Left ventricle myocardium inferior (tissue), 1 donor: Measurements from ENCODE around the gene ADD2. TPM values are rescaled to one million over a fixed set of nuclear protein-coding genes. Genes with fewer than 3 reads are reported as not detected.

Experiments
- DNase-seq: peaks from one replicate; pipeline ENCODE4 v3.0.0-alpha.2; 2020
- H3K27ac ChIP-seq: fragments of 200-600 bp; replicated peaks from 2 replicates; pipeline ENCODE4 v1.8.0; 2021
- H3K27me3 ChIP-seq: fragments of 200-600 bp; 2 replicates; pipeline ENCODE4 v1.8.0; 2021; ENCODE audit warnings: low read depth
- H3K36me3 ChIP-seq: fragments of 200-600 bp; 2 replicates; pipeline ENCODE4 v1.8.0; 2021
- H3K4me1 ChIP-seq: fragments of 200-600 bp; 2 replicates; pipeline ENCODE4 v1.8.0; 2021
- H3K4me3 ChIP-seq: fragments of 200-600 bp; 2 replicates; pipeline ENCODE4 v1.8.0; 2021; ENCODE audit warnings: mild to moderate bottlenecking, moderate library complexity
- H3K9me3 ChIP-seq: fragments of 200-600 bp; replicated peaks from 2 replicates; pipeline ENCODE4 v1.8.0; 2021
- CTCF ChIP-seq: fragments of 200-600 bp; IDR thresholded peaks from 2 replicates; pipeline ENCODE4 v1.8.0; 2021; ENCODE audit warnings: antibody characterized with exemption, mild to moderate bottlenecking, borderline replicate concordance
- intact Hi-C: fragments of 100-400 bp; cut with micrococcal nuclease; formaldehyde crosslinking; loops from one replicate; pipeline ENCODE4 v1.11.0; 2022
- total RNA-seq: library from RNA; stranded (reverse); fragmentation: NEBNext Ultra II Directional; extraction: Animal tissue kit (Norgen Biotek cat#: 25700); gene quantifications from one replicate; pipeline ENCODE4 v1.2.1, GENCODE V29; 2021
- donor health status: DM: no; HTN: yes; CAD: no; lungs with severe emphysema.

ADD2 gene
- total RNA-seq, 1 donor from 2014 or later, result 2.7 TPM

GRCh38 chr2:70715071-70715985 lies 52.7 kb downstream of the ADD2 start:
- no peaks in the 10 kb centered on the region for H3K9me3 ChIP-seq
- intact Hi-C loops, result no loop called here
- H3K36me3 ChIP-seq, result no peaks in the 10 kb centered on the region
- TF ChIP-seq CTCF, result no peak
- no peaks in the 10 kb centered on the region for H3K27me3 ChIP-seq
- H3K27ac ChIP-seq, result no peak overlapping the region
- no peaks in the 10 kb centered on the region for H3K4me1 ChIP-seq
- H3K4me3 ChIP-seq, result no peak overlapping the region
- DNase-seq, result no peak

- DNase-seq, result no peak
- H3K4me1 ChIP-seq, result no peaks in the 10 kb centered on the region
Observed at GRCh38 chr2:70714141-70714905, 53.7 kb downstream of the ADD2 start.

GRCh38 chr2:70712916-70713315 lies 55.1 kb downstream of the ADD2 start:
- no peaks in the 10 kb centered on the region for H3K36me3 ChIP-seq
- no peak for TF ChIP-seq CTCF
- no peak overlapping the region for H3K27ac ChIP-seq
- H3K4me1 ChIP-seq, result no peaks in the 10 kb centered on the region
- H3K4me3 ChIP-seq, result no peak overlapping the region
- intact Hi-C loops, result no loop called here
- DNase-seq, result no peak
- H3K27me3 ChIP-seq, result no peaks in the 10 kb centered on the region
- no peaks in the 10 kb centered on the region for H3K9me3 ChIP-seq

More at GRCh38 chr2:70714141-70714905, 53.7 kb downstream of the ADD2 start:
- H3K27me3 ChIP-seq, result no peaks in the 10 kb centered on the region
- H3K36me3 ChIP-seq, result no peaks in the 10 kb centered on the region
- no peak overlapping the region for H3K27ac ChIP-seq
- intact Hi-C loops, result no loop called here
- H3K4me3 ChIP-seq, result no peak overlapping the region
- no peaks in the 10 kb centered on the region for H3K9me3 ChIP-seq
- no peak for TF ChIP-seq CTCF

- Histone ChIP-seq H3K36me3 (no peaks in the 10 kb centered on the region), H3K4me1 (no peaks in the 10 kb centered on the region), H3K27ac (no peak overlapping the region), H3K27me3 (no peaks in the 10 kb centered on the region), H3K4me3 (no peak overlapping the region), H3K9me3 (no peaks in the 10 kb centered on the region)
- TF ChIP-seq CTCF, result no peak
- intact Hi-C loops, result no loop called here
- DNase-seq, result no peak
Observed at GRCh38 chr2:70711191-70711590, 56.8 kb downstream of the ADD2 start.

- no peak for TF ChIP-seq CTCF
- no peaks in the 10 kb centered on the region for H3K4me1 ChIP-seq
- no peaks in the 10 kb centered on the region for H3K9me3 ChIP-seq
- H3K27ac ChIP-seq, result no peak overlapping the region
- DNase-seq, result no peak
- no peaks in the 10 kb centered on the region for H3K36me3 ChIP-seq
- intact Hi-C loops, result no loop called here
- H3K27me3 ChIP-seq, result no peaks in the 10 kb centered on the region
- H3K4me3 ChIP-seq, result no peak overlapping the region
Observed at GRCh38 chr2:70710038-70710690, 57.8 kb downstream of the ADD2 start.
